Spleen (tissue), 11 donors: ENCODE results near the gene RPS6KA2. TPM values are rescaled to one million over a fixed set of nuclear protein-coding genes. Genes with fewer than 3 reads are reported as not detected.

Source experiments
- DNase-seq: peaks from one replicate; pipeline ENCODE4 v3.0.0-alpha.2; 2020
- H3K27ac ChIP-seq, 8 donors: fragments of 200-600 bp; sonication (generic) in 7 of 8; 1 replicate in 4 of 8; 2 replicates in 4 of 8; pipeline versions ENCODE4 v1.5.0 to v1.8.0; 2016 to 2021; ENCODE audit warnings: inconsistent platforms in 4 of 8, mild to moderate bottlenecking in 4 of 8, moderate library complexity in 1 of 8
- H3K27me3 ChIP-seq, 7 donors: fragments of 200-600 bp; sonication (generic) in 6 of 7; replicated peaks in 1 of 7; 1 replicate in 4 of 7; 2 replicates in 3 of 7; pipeline versions ENCODE4 v1.5.0 to v1.8.0; 2016 to 2021; ENCODE audit warnings: inconsistent platforms in 3 of 7, mild to moderate bottlenecking in 1 of 7
- H3K36me3 ChIP-seq, 6 donors: fragments of 200-600 bp; sonication (generic) in 5 of 6; 1 replicate in 4 of 6; 2 replicates in 2 of 6; pipeline versions ENCODE4 v1.5.0 to v1.8.0; 2016 to 2021; ENCODE audit warnings: inconsistent platforms in 2 of 6
- H3K4me1 ChIP-seq, 6 donors: fragments of 200-600 bp; sonication (generic) in 5 of 6; 1 replicate in 3 of 6; 2 replicates in 3 of 6; pipeline versions ENCODE4 v1.5.0 to v1.8.0; 2016 to 2021; ENCODE audit warnings: inconsistent platforms in 3 of 6
- H3K4me3 ChIP-seq, 8 donors: fragments of 200-600 bp; sonication (generic) in 7 of 8; 1 replicate in 4 of 8; 2 replicates in 4 of 8; pipeline versions ENCODE4 v1.5.0 to v1.8.0; 2016 to 2021; ENCODE audit warnings: inconsistent platforms in 4 of 8, mild to moderate bottlenecking in 4 of 8, moderate library complexity in 2 of 8
- H3K9me3 ChIP-seq, 8 donors: fragments of 200-600 bp; sonication (generic) in 7 of 8; 1 replicate in 4 of 8; 2 replicates in 4 of 8; pipeline versions ENCODE4 v1.5.0 to v1.8.0; 2016 to 2021; ENCODE audit warnings: inconsistent platforms in 4 of 8
- CTCF ChIP-seq, 11 experiments: fragments of 200-600 bp in 7 of 11; fragments of 450-650 bp in 4 of 11; sonication (generic) in 4 of 11; IDR thresholded peaks in 8 of 11; conservative IDR thresholded peaks in 3 of 11; 1 replicate in 7 of 11; 2 replicates in 4 of 11; pipeline versions ENCODE4 v1.4.0 to v1.8.0; 2016 to 2021; ENCODE audit warnings: antibody characterized with exemption in 11 of 11, inconsistent platforms in 4 of 11, mild to moderate bottlenecking in 1 of 11
- POLR2A ChIP-seq, 3 donors: fragments of 450-650 bp; IDR thresholded peaks; one replicate each; pipeline ENCODE4 v1.5.1; 2017; ENCODE audit warnings: antibody characterized with exemption in 3 of 3, mild to moderate bottlenecking in 1 of 3
- POLR2AphosphoS5 ChIP-seq, 3 donors: sonication (generic); formaldehyde crosslinking; IDR thresholded peaks; one replicate each; pipeline ENCODE4 v1.5.1; 2017; ENCODE audit warnings: antibody characterized with exemption in 3 of 3
- WGBS, 5 donors: extraction: QIAGEN DNeasy Blood & Tissue Kit in 3 of 5; methylation state at CpG; one replicate each; pipeline versions ENCODE4 v1.1.5 to v1.1.7; 2013 to 2018; 5-methylcytosine and 5-hydroxymethylcytosine counted together
- intact Hi-C: fragments of 100-400 bp; cut with DNase I; formaldehyde crosslinking; loops from one replicate; pipeline ENCODE4 v1.15.0; 2023; ENCODE audit warnings: low total_unique reads
- polyA plus RNA-seq, 3 donors: library from polyadenylated mRNA; stranded (reverse); fragments of 200-250 nt; gene quantifications; one replicate each; pipeline ENCODE4 v1.2.1, GENCODE V29; 2013
- total RNA-seq, 7 donors: library from RNA; depleted of rRNA in 3 of 7; stranded (reverse); fragments of >200 nt in 3 of 7; fragmentation: NEBNext Ultra II Directional in 4 of 7; extraction: Animal tissue kit (Norgen Biotek cat#: 25700) in 4 of 7; gene quantifications; one replicate each; pipeline versions ENCODE4 v1.1.0 to v1.2.1, GENCODE V29; 2016 to 2021
- donor health status: healthy with polysubstance abuse.
- donor health status: DM: no; HTN: no; CAD: no; lungs with moderate emphysema.
- donor health status: DM: no; HTN: no; CAD: no.
- donor health status: Bipolar disorder and iron deficiency.
- donor health status: healthy.
- donor health status: DM: no; HTN: no; CAD: no.
- donor health status: DM: yes; HTN: yes; CAD: no.

RPS6KA2 gene
- total and polyA plus RNA-seq, 10 donors: 7.6 to 123 (median 58.1) TPM

- Histone ChIP-seq H3K4me3 (no peak overlapping the region), H3K27ac (no peak overlapping the region), H3K9me3 (no peaks in the 10 kb centered on the region), H3K36me3 (no peaks in the 10 kb centered on the region), H3K4me1 (peaks cover 0 to 35% (median 16%) of the 10 kb centered on the region in 6 donors), H3K27me3 (peaks cover 0 to 30% (median 0%) of the 10 kb centered on the region in 7 donors)
- intact Hi-C loops: no loop called here
- no peak for TF ChIP-seq POLR2A (IDR thresholded peaks at IDR 0.05)
- no peak for TF ChIP-seq POLR2AphosphoS5 (IDR thresholded peaks at IDR 0.05)
- TF ChIP-seq CTCF (IDR thresholded peaks at IDR 0.05 in 8 of 11, conservative IDR thresholded peaks at IDR 0.05 in 3 of 11): no peak
- DNase-seq: no peak
- WGBS, 5 donors: 88 to 93% (median 91%) methylated on average over 5 of the region's 5 CpGs
These were observed 43.8 kb upstream of the RPS6KA2 start for GRCh38 chr6:166670894-166671293.

- intact Hi-C loops: no loop called here
- Histone ChIP-seq H3K36me3 (no peaks in the 10 kb centered on the region), H3K9me3 (no peaks in the 10 kb centered on the region), H3K27ac (no peak overlapping the region), H3K27me3 (peaks cover 0 to 30% (median 0%) of the 10 kb centered on the region in 7 donors), H3K4me3 (no peak overlapping the region), H3K4me1 (peaks cover 0 to 35% (median 16%) of the 10 kb centered on the region in 6 donors)
- TF ChIP-seq CTCF (IDR thresholded peaks at IDR 0.05 in 8 of 11, conservative IDR thresholded peaks at IDR 0.05 in 3 of 11) (no peak), POLR2AphosphoS5 (IDR thresholded peaks at IDR 0.05) (no peak), POLR2A (IDR thresholded peaks at IDR 0.05) (no peak)
- no peak for DNase-seq
- 96 to 99% (median 98%) methylated on average over 7 to 9 of the region's 9 CpGs for WGBS, 5 donors
These were observed 43.0 kb upstream of the RPS6KA2 start for GRCh38 chr6:166670013-166670412.

DNA sequence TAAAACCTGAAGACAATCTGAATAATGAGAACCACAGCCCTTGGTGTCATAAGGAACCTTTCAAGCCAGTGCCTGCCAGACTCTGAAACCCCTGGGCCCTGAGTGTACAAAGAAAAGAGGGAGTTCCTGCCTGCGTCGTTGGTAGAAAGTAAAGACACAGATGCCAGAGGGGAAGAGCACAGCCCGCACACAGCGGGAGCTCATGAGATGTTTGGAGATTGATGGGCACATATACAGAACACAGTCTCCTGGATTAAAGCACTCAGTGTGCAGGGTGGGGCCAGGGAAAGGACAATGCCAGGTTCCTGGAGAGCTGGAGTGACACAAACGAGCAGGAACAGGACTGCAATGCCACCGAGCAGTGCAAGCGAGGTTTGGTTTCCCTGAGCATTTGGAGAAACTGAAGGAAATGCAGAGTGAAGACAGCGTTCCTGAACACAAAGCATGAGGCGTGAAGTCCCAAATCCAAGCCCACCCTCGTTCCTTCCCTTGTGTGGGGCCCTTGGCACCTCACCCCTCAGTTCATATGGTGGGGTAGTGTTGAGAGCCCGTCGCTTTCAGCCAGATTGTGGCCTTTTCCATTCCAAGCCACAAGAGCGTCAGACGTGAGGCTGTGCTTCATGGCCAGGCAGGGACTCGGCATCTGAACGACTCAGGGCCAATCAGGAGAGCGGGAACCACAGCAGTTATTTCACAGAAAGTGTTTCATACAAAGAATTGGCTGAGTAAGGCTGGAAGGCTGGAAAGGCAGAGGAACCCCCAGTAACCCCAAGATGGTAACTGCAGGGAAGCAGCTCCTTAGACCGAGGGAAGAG is 41.0 kb upstream of the RPS6KA2 start:
- Histone ChIP-seq H3K4me3 (no peak overlapping the region), H3K27me3 (peaks cover 0 to 24% (median 0%) of the 10 kb centered on the region in 7 donors), H3K36me3 (no peaks in the 10 kb centered on the region), H3K4me1 (peaks cover 0 to 29% (median 7%) of the 10 kb centered on the region in 6 donors), H3K9me3 (no peaks in the 10 kb centered on the region), H3K27ac (no peak overlapping the region)
- no peak for TF ChIP-seq POLR2A (IDR thresholded peaks at IDR 0.05)
- no peak for TF ChIP-seq CTCF (IDR thresholded peaks at IDR 0.05 in 8 of 11, conservative IDR thresholded peaks at IDR 0.05 in 3 of 11)
- TF ChIP-seq POLR2AphosphoS5 (IDR thresholded peaks at IDR 0.05): no peak
- intact Hi-C loops: no loop called here
- 80 to 89% (median 85%) methylated on average over 18 of the region's 18 CpGs for WGBS, 5 donors
- DNase-seq: no peak

DNA sequence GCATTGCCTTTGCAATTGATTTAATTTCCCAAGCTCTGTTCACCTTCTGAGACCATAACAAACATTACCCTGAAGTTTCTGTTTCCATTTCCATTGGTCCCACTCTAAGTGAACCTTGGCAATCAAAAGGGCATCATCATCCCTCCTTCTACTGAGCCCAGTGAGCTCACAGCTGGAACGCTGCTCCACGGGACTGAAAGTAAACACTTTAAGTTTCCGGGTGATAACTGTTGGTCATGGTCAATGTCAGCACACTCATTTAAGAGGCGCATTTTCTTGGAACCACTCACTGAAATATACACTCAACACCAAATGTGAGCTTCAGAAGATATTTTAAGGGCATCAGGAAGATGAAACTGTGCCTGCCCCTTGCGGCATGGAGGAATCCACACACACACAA is 37.1 kb upstream of the RPS6KA2 start:
- intact Hi-C loops: no loop called here
- peaks cover 0 to 19% (median 3%) of the 10 kb centered on the region in 6 donors for H3K4me1 ChIP-seq
- 48 to 69% (median 68%) methylated on average over 5 of the region's 5 CpGs for WGBS, 5 donors
- H3K27ac ChIP-seq: peak overlapping the region in 5 of 8 donors; percentile 16 to 64 (median 51)
- no peaks in the 10 kb centered on the region for H3K9me3 ChIP-seq
- TF ChIP-seq POLR2A (IDR thresholded peaks at IDR 0.05) (no peak), POLR2AphosphoS5 (IDR thresholded peaks at IDR 0.05) (peak in 1 of 3 donors; percentile 40), CTCF (IDR thresholded peaks at IDR 0.05 in 8 of 11, conservative IDR thresholded peaks at IDR 0.05 in 3 of 11) (peak in 1 of 11 experiments; percentile 31)
- H3K4me3 ChIP-seq: no peak overlapping the region
- no peaks in the 10 kb centered on the region for H3K36me3 ChIP-seq
- H3K27me3 ChIP-seq: no peaks in the 10 kb centered on the region
- no peak for DNase-seq
